HG03521 (cell line): ENCODE results near the gene ANKMY2.
"Not testable (repeated sequence)": the region's sequence is repeated elsewhere in the genome, so short reads cannot be mapped to it uniquely, and the experiment has no call there.

Experiments used
- ATAC-seq: cut with Tn5 transposase; IDR thresholded peaks from one replicate; pipeline ENCODE4 v1.9.1; 2021; ENCODE audit warnings: mild to moderate bottlenecking, moderate library complexity; ENCODE audit not compliant: unreplicated experiment

ANKMY2 gene

DNA sequence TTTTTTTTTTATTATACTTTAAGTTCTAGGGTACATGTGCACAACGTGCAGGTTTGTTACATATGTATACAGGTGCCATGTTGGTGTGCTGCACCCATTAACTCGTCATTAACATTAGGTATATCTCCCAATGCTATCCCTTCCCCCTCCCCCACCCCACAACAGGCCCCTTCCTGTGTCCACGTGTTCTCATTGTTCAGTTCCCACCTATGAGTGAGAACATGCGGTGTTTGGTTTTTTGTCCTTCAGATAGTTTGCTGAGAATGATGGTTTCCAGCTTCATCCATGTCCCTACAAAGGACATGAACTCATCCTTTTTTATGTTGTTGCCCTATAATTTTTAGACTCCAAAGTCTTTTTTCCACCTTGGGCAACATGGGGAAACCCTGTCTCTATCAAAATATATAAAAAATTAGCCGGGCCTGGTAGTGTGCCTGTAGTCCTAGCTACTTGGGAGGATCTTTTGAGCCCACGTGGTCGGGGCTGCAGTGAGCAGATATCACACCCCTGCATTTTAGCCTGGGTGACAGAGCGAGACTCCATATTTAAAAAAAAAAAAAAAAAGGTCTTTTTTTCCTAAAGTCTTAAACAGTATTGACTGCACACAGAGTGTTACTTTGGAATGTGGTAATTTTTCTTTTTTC is 14.4 kb upstream of the ANKMY2 start:
- not testable (repeated sequence) for ATAC-seq

DNA sequence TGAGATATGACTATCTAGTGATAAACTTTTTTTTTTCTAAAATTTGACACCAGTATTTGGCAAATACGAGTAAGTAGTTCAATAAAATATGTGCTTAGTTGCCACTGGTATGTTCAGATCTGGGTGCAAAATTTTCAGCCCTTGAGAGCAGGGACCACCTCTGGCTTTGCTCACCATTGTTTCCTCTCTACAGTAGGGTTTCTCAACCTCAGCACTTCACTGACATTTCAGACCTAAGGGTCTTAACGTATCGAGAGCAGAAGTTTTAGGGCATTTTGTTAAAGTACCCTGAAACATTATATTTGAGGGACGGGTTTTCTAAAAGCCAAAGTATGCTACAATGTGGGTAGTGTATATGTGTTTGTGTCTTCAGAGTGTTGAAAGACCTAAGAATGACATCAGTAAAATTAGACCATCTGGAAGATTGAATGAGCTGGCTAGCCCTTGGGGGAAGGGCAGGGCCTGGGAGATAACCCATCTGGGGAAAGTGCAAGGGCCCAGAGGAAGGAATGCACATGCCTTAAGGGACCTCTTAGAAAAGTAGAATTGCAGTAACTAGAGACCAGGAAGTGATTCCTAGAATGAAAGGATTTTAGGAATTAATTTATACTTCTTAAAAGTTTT is 12.2 kb upstream of the ANKMY2 start:
- ATAC-seq, result no peak

DNA sequence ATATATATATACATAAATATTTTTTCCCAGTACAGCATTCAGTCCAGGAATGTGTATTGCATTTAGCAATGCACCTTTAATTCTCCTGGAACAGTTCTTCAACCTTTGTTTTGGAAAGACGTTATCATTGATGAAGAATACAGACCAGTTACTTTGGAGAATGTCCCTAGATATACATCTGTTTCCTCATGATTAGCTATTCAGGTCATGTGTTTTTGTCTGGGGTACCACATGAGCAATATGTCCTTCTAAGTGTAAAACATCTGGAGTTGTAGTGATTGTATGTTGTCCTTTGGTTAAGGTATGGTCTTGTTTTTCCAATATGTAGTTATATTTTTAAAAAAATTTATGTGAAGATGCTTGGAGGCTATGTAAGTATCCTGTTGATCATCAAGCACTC is 10.6 kb upstream of the ANKMY2 start:
- no peak for ATAC-seq

DNA sequence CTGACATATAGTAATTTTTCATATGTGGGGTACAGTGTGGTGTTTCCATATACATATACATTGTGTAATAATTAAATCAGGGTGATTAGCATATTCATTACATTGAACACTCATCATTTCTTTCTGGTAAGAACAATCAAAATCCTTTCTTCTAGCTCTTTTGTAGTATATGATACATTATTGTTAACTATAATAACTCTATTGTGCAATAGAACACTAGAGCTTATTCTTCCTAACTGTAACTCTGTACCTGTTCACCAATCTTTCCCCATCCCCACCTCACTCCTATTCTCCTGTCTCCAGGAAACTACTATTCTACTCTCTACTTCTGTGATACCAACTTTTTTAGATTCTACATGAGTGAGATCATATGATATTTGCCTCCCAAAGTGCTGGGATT is 9.8 kb upstream of the ANKMY2 start:
- no peak for ATAC-seq

DNA sequence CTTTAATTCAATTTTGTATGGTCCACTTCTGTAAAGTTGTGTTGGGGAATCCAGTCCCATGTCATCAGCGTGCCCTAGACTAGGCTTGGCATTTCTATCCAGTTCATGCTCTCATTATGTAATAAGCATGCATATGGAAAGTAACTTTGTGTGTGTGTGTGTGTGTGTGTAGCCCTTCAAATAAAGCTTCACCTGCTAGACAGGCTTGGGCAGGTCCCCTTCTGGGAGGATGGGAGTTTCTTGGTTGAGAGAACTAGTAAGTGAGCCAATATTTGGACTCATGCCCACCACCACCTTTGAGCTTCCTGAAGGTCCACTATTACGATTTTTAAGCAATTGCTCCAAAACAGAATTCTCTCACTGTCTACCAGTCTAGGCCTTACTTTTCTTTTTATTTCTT is 7.3 kb upstream of the ANKMY2 start:
- ATAC-seq, result no peak

DNA sequence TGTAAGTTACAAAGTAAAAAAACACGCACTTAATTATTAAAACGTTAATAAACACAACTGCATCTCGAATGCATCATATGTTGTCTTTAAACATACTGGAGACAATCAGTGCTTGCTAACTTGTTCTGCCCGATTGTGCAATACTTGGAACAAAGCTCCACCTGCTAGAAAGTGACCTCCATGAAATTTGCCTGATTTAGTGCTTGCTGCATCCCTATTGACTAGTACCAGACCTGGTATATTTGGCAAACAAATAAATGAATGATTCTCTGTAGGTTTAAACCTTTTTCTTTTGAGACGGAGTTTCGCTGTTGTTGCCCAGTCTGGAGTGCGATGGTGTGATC is 6.7 kb upstream of the ANKMY2 start:
- ATAC-seq, result no peak

DNA sequence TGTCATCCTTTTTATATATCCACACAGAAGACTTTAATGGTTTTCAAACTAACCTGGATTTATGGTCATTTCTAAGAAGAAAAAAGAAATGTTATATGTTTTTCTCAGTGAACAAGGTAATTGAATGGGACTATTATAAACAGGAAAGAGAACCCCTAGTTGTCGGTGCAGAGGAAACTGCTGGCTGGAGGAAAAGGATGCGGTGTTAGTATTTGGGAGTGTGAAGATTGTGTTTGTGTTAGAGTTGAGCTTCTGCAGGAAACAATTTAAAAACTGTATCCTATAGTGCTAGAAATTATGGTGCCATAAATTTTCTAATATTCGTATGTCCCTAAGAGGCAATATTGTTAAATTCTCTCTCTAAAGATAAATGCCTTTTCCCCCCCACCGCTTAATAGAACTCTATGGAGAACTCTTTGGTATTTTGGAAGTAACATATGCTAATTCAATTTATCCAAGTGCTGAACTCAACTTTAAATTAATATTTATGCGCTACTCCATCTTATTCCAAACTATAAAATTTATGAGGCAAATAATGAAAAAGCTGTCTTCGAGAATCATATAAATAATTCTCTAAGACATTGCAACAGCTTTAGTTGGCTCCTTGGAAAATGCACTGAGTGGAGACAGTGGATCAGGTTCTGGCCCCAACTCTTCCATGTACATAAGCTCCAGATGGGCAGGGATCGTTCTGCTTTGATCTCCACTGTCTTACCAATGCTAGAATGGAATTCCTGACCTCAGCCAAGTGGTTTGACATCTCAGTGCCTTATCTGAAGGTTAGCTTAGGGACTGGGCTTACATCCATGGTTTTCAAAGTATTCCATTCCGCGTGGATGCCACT is 6.1 kb upstream of the ANKMY2 start:
- no peak for ATAC-seq

DNA sequence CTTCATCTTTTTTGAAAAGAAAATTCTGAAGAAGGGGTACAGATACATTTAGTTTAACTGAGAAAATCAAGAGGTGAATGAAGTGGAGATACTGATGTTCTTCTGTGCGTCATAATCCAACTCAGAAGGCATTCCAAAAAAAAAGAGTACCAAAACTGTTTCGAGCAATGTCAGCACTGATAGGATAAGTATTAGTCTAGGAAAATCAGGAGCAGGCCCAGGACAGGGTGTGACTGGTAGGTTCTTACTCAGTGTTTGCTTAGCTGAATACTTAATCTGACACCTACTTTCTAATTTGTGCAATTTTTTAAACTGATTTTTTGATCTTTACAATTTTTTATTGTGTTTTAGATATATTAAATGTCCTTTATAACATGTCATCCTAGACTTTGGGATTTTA is 4.7 kb upstream of the ANKMY2 start:
- ATAC-seq, result no peak

DNA sequence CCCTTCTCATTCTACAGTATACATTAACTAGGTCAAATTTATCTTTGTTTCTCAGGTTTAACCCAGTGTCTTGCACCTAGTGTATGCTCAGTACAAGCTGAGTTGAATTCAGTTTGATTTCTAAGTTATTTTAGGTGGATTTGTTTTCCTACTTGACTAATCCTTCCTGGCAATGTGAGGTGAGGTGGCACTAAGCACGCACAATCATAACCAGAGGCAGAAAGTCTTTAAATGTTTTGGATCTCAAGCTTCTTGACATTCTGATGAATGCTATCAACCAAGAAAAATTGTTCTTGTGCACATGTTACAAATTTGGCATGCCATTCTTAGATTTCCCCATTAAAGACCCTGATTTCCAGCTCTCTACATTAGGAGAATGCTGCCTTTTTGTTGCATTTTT is 3.6 kb upstream of the ANKMY2 start:
- ATAC-seq, result no peak

DNA sequence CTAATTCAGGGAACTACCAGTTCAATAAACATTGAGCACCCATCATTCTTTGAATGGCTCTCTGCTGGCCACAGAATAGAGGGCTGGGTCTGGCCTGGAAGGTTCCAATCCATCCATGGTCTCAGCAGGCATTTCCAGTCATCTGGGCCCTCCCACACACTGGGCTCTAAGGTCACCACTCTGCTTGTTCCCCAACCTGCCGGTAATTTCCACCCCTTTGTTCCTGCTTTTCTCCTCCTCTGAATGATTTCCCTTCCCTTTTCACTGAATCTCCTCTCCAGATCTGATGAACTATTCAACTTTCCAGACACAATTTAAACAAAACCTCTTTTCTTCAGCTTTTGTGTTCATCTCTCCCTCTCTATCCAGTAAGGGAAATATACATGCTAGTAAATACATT is 3.0 kb upstream of the ANKMY2 start:
- ATAC-seq, result no peak

DNA sequence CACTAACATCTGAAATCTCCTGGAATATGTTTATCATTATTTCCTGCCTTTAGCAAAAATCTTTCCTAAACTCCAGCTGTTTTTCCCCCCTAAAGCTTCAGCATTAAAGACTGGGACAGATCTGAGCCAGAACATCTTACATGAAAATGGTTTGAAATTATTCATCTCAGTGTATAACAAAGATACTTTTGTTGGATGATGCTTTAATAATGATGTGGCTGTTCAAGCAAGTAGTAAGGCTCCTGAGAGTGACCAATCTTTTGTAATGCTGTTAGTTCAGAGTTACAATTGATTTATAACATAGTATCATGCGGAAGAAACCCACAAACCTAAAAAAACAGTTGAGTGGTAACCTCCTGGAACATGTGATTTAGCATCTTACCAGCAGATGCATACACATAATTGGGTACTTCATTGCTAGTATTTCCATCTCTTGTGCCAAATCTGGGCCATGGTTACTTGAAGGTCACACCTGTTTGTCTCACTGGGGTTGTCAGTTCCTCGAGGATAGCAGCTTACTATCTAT is 1.9 kb upstream of the ANKMY2 start:
- no peak for ATAC-seq

DNA sequence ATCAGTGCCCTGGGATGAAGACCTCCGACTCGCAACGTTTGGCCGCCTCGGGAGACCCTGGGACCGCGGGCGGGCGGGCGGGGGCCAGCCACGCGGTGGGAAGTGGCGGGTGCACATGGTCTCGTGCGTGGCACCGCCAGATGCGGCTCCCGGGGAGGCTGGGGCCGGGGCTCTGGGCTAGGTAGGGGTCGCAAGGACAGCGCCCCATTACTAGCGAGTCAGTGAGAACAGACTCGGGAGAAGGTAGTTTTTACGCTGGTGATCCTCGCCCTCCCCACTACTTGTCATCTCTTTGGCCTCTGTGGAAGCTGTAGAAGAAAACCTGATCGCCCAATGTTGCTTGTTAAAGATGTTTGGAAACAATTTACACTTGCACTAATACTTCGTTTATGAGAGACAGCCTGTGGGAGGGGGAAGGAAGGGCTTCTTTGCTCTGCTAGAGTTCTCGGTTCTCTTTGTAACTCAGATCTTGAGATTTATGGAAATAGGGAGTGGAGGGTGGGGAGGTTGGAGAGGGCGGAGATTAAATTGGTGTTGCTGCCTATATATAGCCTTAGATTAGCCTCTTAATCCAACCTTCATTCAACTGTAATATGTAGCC is 1.0 kb upstream of the ANKMY2 start:
- no peak for ATAC-seq

DNA sequence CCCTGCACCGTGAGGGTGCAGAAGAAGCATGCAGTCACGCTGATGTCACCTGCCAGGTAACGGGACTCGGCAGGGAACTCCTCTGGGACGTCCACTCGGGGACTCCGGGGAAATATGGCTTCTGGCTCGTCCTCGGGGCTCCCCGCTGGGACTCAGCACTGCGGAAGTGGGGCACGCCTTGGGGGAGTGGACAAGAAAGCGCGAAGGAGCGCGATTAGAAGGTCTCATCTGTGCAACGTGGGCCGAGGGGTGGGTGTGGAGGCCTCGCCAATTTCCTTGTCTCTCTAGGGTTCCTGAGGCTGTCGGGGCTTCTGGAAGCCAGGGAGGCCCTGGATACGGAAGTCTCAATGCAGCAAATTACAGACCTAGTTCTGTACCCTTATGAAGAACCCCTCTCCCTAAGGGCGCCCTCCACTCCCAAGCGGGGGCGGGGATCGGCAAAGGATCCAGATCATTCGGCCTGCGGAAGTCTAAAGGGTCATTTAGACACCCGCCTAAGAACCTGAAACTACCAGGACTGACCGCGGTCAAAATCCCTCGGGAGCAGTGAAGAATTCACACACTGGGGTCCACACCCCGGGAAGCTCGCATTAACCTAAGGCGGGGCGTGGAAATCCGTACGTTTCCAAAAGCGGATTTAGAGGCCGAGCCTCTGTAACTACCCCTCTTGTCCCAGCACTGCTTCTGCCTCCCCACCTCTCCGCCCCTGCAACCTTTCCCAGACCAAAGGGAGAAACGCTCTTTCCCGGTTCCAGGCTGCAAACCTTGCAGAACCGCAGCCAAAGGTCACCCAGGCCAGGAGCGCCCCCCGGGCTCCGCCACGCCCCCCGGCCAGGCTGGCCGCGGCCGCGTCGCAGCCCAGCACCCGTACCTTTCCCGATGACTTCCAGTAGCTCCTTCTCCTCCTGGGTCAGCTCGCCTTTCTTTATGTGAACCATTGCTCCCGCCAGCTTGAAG is 640 bp downstream of the ANKMY2 start:
- ATAC-seq, result peak; percentile 4

DNA sequence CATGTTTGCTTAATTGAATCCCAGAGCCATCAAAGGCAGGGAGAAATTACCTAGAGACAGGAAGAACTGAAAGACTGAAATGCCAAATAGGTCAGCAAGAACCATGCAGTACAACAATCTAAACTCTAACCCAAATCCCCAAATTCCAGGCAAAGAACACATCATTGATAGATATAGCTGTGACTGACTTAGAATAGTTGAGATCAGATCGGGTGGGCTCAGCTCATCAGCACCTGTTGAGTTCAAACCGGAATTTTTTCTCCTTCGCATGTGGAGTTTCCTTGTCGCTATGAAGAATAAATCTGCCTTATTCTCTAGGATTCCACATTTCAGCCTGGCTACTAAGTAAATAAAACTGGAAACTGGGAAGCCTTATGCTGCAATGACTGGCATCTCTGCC is 1.4 kb downstream of the ANKMY2 start:
- ATAC-seq, result no peak

DNA sequence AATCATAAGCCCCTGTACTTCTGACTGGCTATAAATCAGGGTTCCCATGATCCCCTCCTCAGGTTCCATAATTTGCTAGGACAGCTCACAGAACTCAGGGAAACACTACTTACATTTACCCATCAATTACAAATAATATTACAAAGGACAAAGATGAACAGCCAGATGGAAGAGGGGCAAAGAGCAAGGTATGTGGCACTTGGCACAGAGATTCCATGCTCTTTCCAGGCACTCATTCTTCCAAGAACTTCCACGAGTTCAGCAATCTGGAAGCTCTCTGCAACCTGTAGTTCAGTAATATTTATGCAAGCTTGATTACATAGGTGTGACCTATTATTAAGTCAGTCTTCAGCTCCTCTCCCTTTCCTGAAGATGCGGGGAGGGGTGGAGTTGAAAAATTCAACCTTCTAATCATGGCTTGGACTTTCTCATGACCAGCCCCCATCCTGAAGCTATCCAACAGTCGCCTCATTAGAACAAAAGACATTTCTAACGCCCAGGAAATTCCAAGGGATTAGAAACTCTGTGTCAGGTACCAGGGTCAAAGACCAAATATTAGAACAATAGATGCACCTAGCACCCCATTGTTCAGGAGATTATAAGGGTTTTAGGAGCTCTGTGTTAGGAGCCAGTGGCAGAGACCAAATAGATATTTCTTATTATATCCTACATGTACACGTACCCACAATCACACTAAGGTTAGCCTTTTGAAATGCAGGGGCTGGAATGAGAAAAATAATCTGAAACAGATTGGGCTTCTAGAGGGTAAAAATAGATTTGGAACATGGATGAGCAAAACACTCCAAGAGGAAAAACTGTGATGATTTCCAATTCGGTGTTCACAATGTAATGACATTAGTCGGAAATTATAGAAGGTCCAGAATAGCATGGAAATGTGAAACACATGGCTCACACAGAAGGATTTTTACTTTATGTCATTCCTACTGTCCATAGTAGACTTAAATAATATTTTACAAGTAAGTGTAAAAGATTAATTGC is 7.0 kb downstream of the ANKMY2 start:
- no peak for ATAC-seq

DNA sequence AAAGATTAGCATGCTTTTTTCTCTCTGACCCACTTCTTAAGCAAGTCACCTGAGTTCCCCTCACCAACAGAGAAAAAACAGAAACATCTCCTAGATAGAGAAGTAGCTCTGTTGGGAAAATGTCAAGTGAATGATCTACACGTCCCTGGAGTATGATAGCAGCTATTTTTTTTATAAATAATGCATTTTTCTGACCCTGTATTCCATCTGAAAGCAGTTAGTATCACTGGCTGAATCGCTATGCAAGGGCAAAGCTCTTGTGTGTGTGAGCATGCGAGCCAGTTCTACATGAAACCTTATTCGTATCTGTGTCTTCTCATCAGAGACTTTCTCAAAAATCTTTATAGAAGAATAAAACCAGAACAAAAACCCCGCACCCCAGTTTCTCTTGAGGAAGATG is 8.2 kb downstream of the ANKMY2 start:
- no peak for ATAC-seq

DNA sequence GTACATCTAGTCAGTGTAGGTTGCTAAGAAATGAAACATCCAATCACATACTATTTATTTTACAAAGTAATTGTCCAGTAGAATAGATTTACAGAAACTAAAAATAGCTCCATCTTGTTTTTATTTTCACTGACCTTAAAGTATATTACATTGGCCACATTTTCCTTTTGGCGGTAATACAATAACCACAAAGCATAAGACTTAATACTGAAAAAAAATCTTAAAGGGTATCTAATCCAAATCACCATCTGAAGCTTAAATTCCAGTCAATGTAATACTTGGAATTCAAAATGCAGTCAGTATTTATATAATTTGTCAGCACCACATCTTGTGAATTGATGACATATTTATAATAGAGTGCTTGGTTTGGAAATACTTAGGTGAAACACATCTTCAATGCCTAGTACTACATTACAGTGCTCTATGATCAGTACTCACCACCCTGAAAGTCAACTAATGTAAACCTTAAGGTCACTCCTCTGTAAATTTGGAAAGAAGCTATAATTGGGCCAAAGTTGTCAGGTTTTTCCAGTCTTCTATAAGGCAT is 8.9 kb downstream of the ANKMY2 start:
- no peak for ATAC-seq

DNA sequence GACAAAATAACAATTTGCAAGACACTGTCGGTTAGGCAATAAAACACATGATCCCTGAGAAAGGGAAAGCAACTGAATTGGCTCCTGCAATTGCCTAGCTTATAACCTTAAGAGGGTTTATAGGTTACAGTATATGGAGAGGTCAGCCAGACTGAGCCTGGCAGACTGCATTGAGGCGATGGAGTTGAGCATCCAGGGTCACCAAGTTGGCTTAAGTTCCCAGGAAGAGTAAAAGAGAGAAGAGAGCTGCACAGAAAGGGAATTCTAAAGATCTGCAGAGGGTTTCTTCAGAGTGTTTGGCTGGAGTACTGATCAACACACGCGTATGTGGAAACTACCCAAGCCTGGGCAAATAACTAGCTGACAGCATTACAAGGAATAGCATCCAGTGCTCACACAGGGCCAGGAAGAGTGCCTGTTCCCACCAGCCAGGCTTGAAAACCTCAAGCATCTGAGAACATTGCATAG is 11.2 kb downstream of the ANKMY2 start:
- ATAC-seq, result no peak

DNA sequence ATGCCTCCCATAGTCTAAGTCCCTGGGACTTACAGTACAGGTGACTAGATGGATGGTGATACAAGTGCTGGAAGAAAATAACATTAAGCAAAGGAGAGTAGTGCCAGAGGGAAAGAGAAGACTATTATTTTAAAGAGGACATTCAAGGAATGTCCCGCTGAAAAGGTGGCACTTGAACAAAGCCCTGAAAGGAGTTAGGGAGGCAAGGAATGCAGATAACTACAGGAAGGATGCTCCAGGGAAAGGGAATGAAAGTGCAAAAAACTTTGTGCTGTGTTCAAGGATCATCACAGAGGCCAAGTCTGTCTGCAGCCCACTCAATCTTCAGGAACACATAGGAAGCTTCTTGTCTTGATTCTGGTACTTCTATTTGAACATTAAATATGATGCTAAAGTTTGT is 14.9 kb downstream of the ANKMY2 start:
- ATAC-seq, result no peak
